HG03060 (cell line): ENCODE results near the gene SGTA.

Experiments used
- ATAC-seq: cut with Tn5 transposase; IDR thresholded peaks from one replicate; pipeline ENCODE4 v1.9.1; 2021; ENCODE audit warnings: low read depth, moderate number of reproducible peaks; ENCODE audit not compliant: unreplicated experiment

The SGTA gene

GRCh38 chr19:2731181-2731995, 51.7 kb downstream of the SGTA start:
- ATAC-seq = no peak

GRCh38 chr19:2729943-2730818, 52.9 kb downstream of the SGTA start:
- ATAC-seq = no peak

- ATAC-seq = no peak
Measured at GRCh38 chr19:2728783-2729387, 54.2 kb downstream of the SGTA start.

- no peak for ATAC-seq
Measured at GRCh38 chr19:2727640-2727944, 55.5 kb downstream of the SGTA start.

- ATAC-seq = no peak
Measured at GRCh38 chr19:2726904-2727639, 56.0 kb downstream of the SGTA start.

- no peak for ATAC-seq
Measured at GRCh38 chr19:2726160-2726855, 56.8 kb downstream of the SGTA start.

GRCh38 chr19:2724148-2724557, 58.9 kb downstream of the SGTA start:
- no peak for ATAC-seq

- no peak for ATAC-seq
Measured at GRCh38 chr19:2723747-2724146, 59.3 kb downstream of the SGTA start.

GRCh38 chr19:2723345-2723715, 59.7 kb downstream of the SGTA start:
- no peak for ATAC-seq

- ATAC-seq = no peak
Measured at GRCh38 chr19:2722541-2723344, 60.3 kb downstream of the SGTA start.

GRCh38 chr19:2721570-2722540, 61.2 kb downstream of the SGTA start:
- ATAC-seq = no peak

GRCh38 chr19:2720777-2721569, 62.1 kb downstream of the SGTA start, which contains the start of gene DIRAS1:
Gene DIRAS1 (minus strand): TSS chr19:2721372. CDS start chr19:2717806, 3,566 bp downstream.
- ATAC-seq = no peak

GRCh38 chr19:2719920-2720776, 62.9 kb downstream of the SGTA start:
- no peak for ATAC-seq

GRCh38 chr19:2719232-2719735, 63.8 kb downstream of the SGTA start:
- ATAC-seq = no peak

GRCh38 chr19:2717638-2718541, 65.2 kb downstream of the SGTA start:
- ATAC-seq = no peak
